RWPE2 (cell line): Measurements from ENCODE around the gene TMEM176A.

Source experiments
- ATAC-seq: fragments of 200-7000 bp; cut with Tn5 transposase; 3 replicates; pipeline ENCODE4 v1.9.1; 2021; ENCODE audit warnings: low read depth
- DNase-seq: peaks from one replicate; pipeline ENCODE4 v3.0.0-alpha.2; 2020; ENCODE audit warnings: low spot score
- H3K27ac ChIP-seq: fragments of 450-650 bp; 2 replicates; pipeline ENCODE4 v1.5.1; 2017; ENCODE audit warnings: mild to moderate bottlenecking; ENCODE audit not compliant: poor library complexity, severe bottlenecking
- H3K27me3 ChIP-seq: fragments of 250-450 bp; sonication (Bioruptor Pico); 2 replicates; pipeline ENCODE4 v1.5.1; 2021; ENCODE audit warnings: mild to moderate bottlenecking, moderate library complexity; ENCODE audit not compliant: insufficient read depth, poor library complexity, severe bottlenecking
- H3K36me3 ChIP-seq: fragments of 250-450 bp; sonication (Bioruptor Pico); 2 replicates; pipeline ENCODE4 v1.5.1; 2020; ENCODE audit warnings: low read depth, mild to moderate bottlenecking, moderate library complexity
- H3K4me1 ChIP-seq: fragments of 250-450 bp; sonication (Bioruptor Pico); 2 replicates; pipeline ENCODE4 v1.5.1; 2021; ENCODE audit warnings: mild to moderate bottlenecking, moderate library complexity; ENCODE audit not compliant: insufficient read depth, poor library complexity, severe bottlenecking
- H3K4me3 ChIP-seq: fragments of 250-450 bp; sonication (Bioruptor Pico); 2 replicates; pipeline ENCODE4 v1.5.1; 2021; ENCODE audit warnings: mild to moderate bottlenecking, moderate library complexity; ENCODE audit not compliant: severe bottlenecking
- H3K9me3 ChIP-seq: fragments of 250-450 bp; sonication (Bioruptor Pico); 2 replicates; pipeline ENCODE4 v1.5.1; 2021; ENCODE audit warnings: mild to moderate bottlenecking, moderate library complexity; ENCODE audit not compliant: severe bottlenecking
- TF ChIP-seq, protein P1 (sequence below): fragments of 450-650 bp; IDR thresholded peaks from one replicate; pipeline ENCODE4 v1.5.1; 2017; ENCODE audit warnings: mild to moderate bottlenecking, moderate library complexity; ENCODE audit not compliant: poor library complexity, severe bottlenecking

The TMEM176A gene

DNA sequence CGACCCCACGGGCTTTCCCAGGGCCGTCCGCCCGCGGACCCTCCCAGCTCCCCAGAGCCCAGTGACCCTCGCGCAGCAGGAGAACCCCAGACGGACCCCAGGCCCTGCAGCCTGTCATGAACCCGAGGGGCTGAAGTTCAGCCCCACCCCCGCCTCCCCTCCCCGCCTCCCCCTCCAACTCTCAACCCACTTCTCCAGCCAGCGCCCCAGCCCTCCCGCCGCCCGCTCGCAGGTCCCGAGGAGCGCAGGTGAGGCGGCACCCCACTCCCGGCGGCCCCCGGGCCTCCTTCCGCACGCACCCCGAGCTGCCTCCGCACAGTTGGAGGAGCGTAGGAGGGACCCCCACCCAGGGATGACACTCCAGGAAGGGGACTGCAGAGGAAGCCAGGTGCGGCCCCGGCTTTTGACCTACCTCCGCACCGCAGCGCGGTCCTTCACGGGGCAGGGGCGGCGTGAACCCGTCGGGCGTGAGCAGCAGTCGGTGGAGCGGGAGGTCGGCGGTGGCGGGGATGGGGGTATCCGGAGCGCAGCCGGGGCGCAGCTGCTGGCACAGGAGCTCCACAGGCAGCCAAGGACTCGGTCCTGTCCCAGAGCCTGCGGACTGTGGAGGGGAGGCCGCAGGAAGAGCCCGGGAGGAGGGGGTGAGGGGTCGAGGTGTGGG, at the start of gene TMEM176A:
Gene TMEM176A (plus strand): TSS at position 189 of the 661 bp plus-strand sequence. CDS start 782 bp downstream, outside the sequence.
- no peak within 1 kb of the TSS for H3K4me3 ChIP-seq
- H3K27me3 ChIP-seq: peaks cover 59% of the 10 kb centered on the region
- peaks cover 2% of the 10 kb centered on the region for H3K9me3 ChIP-seq
- no peaks in the 10 kb centered on the region for H3K36me3 ChIP-seq
- H3K4me1 ChIP-seq: no peaks in the 10 kb centered on the region
- H3K27ac ChIP-seq: no peak within 1 kb of the TSS
- DNase-seq (no peak), ATAC-seq (no peak)
- TF ChIP-seq, protein P1, sequence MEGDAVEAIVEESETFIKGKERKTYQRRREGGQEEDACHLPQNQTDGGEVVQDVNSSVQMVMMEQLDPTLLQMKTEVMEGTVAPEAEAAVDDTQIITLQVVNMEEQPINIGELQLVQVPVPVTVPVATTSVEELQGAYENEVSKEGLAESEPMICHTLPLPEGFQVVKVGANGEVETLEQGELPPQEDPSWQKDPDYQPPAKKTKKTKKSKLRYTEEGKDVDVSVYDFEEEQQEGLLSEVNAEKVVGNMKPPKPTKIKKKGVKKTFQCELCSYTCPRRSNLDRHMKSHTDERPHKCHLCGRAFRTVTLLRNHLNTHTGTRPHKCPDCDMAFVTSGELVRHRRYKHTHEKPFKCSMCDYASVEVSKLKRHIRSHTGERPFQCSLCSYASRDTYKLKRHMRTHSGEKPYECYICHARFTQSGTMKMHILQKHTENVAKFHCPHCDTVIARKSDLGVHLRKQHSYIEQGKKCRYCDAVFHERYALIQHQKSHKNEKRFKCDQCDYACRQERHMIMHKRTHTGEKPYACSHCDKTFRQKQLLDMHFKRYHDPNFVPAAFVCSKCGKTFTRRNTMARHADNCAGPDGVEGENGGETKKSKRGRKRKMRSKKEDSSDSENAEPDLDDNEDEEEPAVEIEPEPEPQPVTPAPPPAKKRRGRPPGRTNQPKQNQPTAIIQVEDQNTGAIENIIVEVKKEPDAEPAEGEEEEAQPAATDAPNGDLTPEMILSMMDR: no peak

DNA sequence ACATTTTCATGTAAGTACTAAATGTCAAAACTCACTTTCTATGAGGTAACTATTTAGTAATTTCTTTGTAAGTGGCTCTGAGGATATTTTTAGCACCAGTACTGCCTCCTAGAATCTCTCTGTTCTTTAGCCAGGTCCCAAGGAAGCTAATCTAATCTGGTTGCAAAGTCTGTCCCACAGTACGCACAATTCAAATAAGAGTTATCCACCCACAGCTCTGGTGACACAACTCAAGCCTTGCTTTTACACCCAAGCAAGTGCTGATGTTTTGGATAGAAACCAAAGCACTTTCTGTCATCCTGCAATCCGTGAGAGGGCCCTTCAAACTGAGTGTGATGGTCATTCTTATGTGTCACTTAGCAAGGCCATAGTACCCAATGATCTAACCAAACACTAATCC, 48.9 kb upstream of the TMEM176A start:
- H3K4me1 ChIP-seq: no peaks in the 10 kb centered on the region
- no peak overlapping the region for H3K27ac ChIP-seq
- DNase-seq: no peak
- ATAC-seq: no peak
- TF ChIP-seq, protein P1: no peak
- H3K9me3 ChIP-seq: no peaks in the 10 kb centered on the region
- H3K36me3 ChIP-seq: no peaks in the 10 kb centered on the region
- no peak overlapping the region for H3K4me3 ChIP-seq
- H3K27me3 ChIP-seq: peaks cover 13% of the 10 kb centered on the region

DNA sequence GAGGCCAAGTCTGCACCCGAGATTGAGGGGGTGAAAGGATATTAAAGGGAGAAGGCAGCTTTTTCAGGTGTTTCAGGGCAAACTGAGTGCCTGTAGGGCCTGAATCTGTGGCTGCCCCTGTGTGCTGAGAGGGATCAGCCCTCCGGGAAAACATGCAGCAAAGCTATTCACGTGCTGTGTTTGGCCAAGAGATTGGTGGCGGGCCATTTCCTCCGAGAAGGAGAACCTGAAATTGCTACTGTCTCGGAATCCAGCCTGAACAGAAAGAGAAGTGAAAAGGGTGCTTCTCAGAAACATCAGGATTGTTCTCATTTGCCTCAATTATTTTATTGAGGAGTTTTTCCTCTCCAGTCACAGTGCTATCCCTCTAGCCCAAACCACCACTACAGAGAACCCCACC, 47.3 kb upstream of the TMEM176A start:
- Histone ChIP-seq H3K4me1 (no peaks in the 10 kb centered on the region), H3K4me3 (no peak overlapping the region), H3K9me3 (no peaks in the 10 kb centered on the region), H3K27me3 (peaks cover 22% of the 10 kb centered on the region), H3K36me3 (no peaks in the 10 kb centered on the region), H3K27ac (no peak overlapping the region)
- ATAC-seq (no peak), DNase-seq (no peak)
- TF ChIP-seq, protein P1: no peak

GRCh38 chr7:150753826-150754603, 46.6 kb upstream of the TMEM176A start:
- H3K36me3 ChIP-seq: no peaks in the 10 kb centered on the region
- H3K4me1 ChIP-seq: no peaks in the 10 kb centered on the region
- H3K9me3 ChIP-seq: no peaks in the 10 kb centered on the region
- TF ChIP-seq, protein P1: peak; percentile 20
- ATAC-seq (no peak), DNase-seq (no peak)
- H3K4me3 ChIP-seq: no peak overlapping the region
- H3K27me3 ChIP-seq: peaks cover 22% of the 10 kb centered on the region
- H3K27ac ChIP-seq: no peak overlapping the region

GRCh38 chr7:150754951-150755350, 45.6 kb upstream of the TMEM176A start:
- TF ChIP-seq, protein P1: no peak
- Histone ChIP-seq H3K4me1 (no peaks in the 10 kb centered on the region), H3K36me3 (no peaks in the 10 kb centered on the region), H3K27me3 (peaks cover 16% of the 10 kb centered on the region), H3K4me3 (no peak overlapping the region), H3K9me3 (no peaks in the 10 kb centered on the region), H3K27ac (no peak overlapping the region)
- ATAC-seq: no peak
- DNase-seq: no peak
